ENCODE results near the gene BCL2L2. TPM values are rescaled to one million over a fixed set of nuclear protein-coding genes. Genes with fewer than 3 reads are reported as not detected.

The BCL2L2 gene
- total RNA-seq, 6 experiments from 2014 or later: 8.8 to 15.8 (median 12.1) TPM

- WGBS (ENCODE audit: insufficient coverage, low coverage, low lambda C conversion rate, missing lambda C conversion rate): 24% methylated on average over 4 of the region's 4 CpGs
- H3K27ac ChIP-seq: peak overlapping the region in 1 of 3 donors; percentile 28
- TF ChIP-seq CTCF (IDR thresholded peaks at IDR 0.05): peak; percentile 87 to 93 (median 90)
- TF ChIP-seq POLR2A (IDR thresholded peaks at IDR 0.05): no peak
- peaks cover 0 to 7% (median 0%) of the 10 kb centered on the region in 4 donors for H3K4me1 ChIP-seq
- H3K9me3 ChIP-seq: no peaks in the 10 kb centered on the region
- peaks cover 0 to 23% (median 10%) of the 10 kb centered on the region in 4 donors for H3K36me3 ChIP-seq
- H3K4me3 ChIP-seq: no peak overlapping the region
- ATAC-seq (peak; percentile 86 to 95 (median 90)), DNase-seq (peak in 1 of 3 donors; percentile 65)
- H3K27me3 ChIP-seq: no peaks in the 10 kb centered on the region
- intact Hi-C loops (cut with DNase I): loop anchor here in 1 of 2 donors (5.0 kb wide), 1 partner anchor 49 kb away; the partner anchor contains the start of gene CMTM5
Observed at GRCh38 chr14:23327947-23328744, 21.5 kb downstream of the BCL2L2 start.

GRCh38 chr14:23335623-23336022 is 29.0 kb downstream of the BCL2L2 start:
- ATAC-seq (no peak), DNase-seq (no peak)
- H3K27me3 ChIP-seq: no peaks in the 10 kb centered on the region
- no peak overlapping the region for H3K27ac ChIP-seq
- 71% methylated on average over 4 of the region's 5 CpGs for WGBS (ENCODE audit: insufficient coverage, low coverage, low lambda C conversion rate, missing lambda C conversion rate)
- peaks cover 0 to 2% (median 0%) of the 10 kb centered on the region in 4 donors for H3K4me1 ChIP-seq
- intact Hi-C loops (cut with DNase I): no loop called here
- TF ChIP-seq POLR2A (IDR thresholded peaks at IDR 0.05): no peak
- TF ChIP-seq CTCF (IDR thresholded peaks at IDR 0.05): no peak
- H3K4me3 ChIP-seq: no peak overlapping the region
- H3K9me3 ChIP-seq: no peaks in the 10 kb centered on the region
- no peaks in the 10 kb centered on the region for H3K36me3 ChIP-seq

GRCh38 chr14:23339506-23340268 is 33.1 kb downstream of the BCL2L2 start:
- intact Hi-C loops (cut with DNase I): no loop called here
- H3K4me1 ChIP-seq: peaks cover 0 to 2% (median 0%) of the 10 kb centered on the region in 4 donors

GRCh38 chr14:23344481-23344880 is 37.8 kb downstream of the BCL2L2 start:
- H3K9me3 ChIP-seq: no peaks in the 10 kb centered on the region
- ATAC-seq (no peak), DNase-seq (peak in 1 of 3 donors; percentile 11)
- no peak for TF ChIP-seq POLR2A (IDR thresholded peaks at IDR 0.05)
- TF ChIP-seq CTCF (IDR thresholded peaks at IDR 0.05): no peak
- WGBS (ENCODE audit: insufficient coverage, low coverage, low lambda C conversion rate, missing lambda C conversion rate): 20% methylated on average over 3 of the region's 3 CpGs
- no peak overlapping the region for H3K27ac ChIP-seq
- intact Hi-C loops (cut with DNase I): no loop called here
- H3K27me3 ChIP-seq: no peaks in the 10 kb centered on the region
- no peaks in the 10 kb centered on the region for H3K36me3 ChIP-seq
- H3K4me3 ChIP-seq: no peak overlapping the region
- no peaks in the 10 kb centered on the region for H3K4me1 ChIP-seq

More at GRCh38 chr14:23339506-23340268, 33.1 kb downstream of the BCL2L2 start:
- 57% methylated on average over 1 of the region's 1 CpG for WGBS (ENCODE audit: insufficient coverage, low coverage, low lambda C conversion rate, missing lambda C conversion rate)
- Histone ChIP-seq H3K36me3 (no peaks in the 10 kb centered on the region), H3K27ac (no peak overlapping the region), H3K27me3 (no peaks in the 10 kb centered on the region), H3K4me3 (no peak overlapping the region), H3K9me3 (no peaks in the 10 kb centered on the region)
- TF ChIP-seq CTCF (IDR thresholded peaks at IDR 0.05) (no peak), POLR2A (IDR thresholded peaks at IDR 0.05) (no peak)
- DNase-seq: peak in 1 of 3 donors; percentile 1
- ATAC-seq: no peak

All from right lobe of liver (tissue), 6 donors.